GM21737 (cell line): ENCODE data around the gene PXDC1.

Source experiments
- ATAC-seq: cut with Tn5 transposase; IDR thresholded peaks from one replicate; pipeline ENCODE4 v1.9.1; 2021; ENCODE audit warnings: mild to moderate bottlenecking, moderate library complexity; ENCODE audit not compliant: unreplicated experiment

PXDC1 gene

GRCh38 chr6:3715285-3715684 lies 36.2 kb downstream of the PXDC1 start:
- ATAC-seq = no peak

GRCh38 chr6:3714768-3715167 lies 36.7 kb downstream of the PXDC1 start:
- no peak for ATAC-seq

GRCh38 chr6:3714111-3714510 lies 37.4 kb downstream of the PXDC1 start:
- no peak for ATAC-seq

- no peak for ATAC-seq
Measured at GRCh38 chr6:3712827-3713665, 38.5 kb downstream of the PXDC1 start.

- ATAC-seq = no peak
Measured at GRCh38 chr6:3711776-3712175, 39.7 kb downstream of the PXDC1 start.

- ATAC-seq = no peak
Measured at GRCh38 chr6:3710403-3710802, 41.1 kb downstream of the PXDC1 start.

- ATAC-seq = no peak
Measured at GRCh38 chr6:3708540-3708939, 43.0 kb downstream of the PXDC1 start.

GRCh38 chr6:3707751-3708412 lies 43.6 kb downstream of the PXDC1 start:
- no peak for ATAC-seq

- no peak for ATAC-seq
Measured at GRCh38 chr6:3707024-3707423, 44.5 kb downstream of the PXDC1 start.

- ATAC-seq = no peak
Measured at GRCh38 chr6:3706547-3706946, 45.0 kb downstream of the PXDC1 start.

- ATAC-seq = no peak
Measured at GRCh38 chr6:3701631-3702030, 49.9 kb downstream of the PXDC1 start.

GRCh38 chr6:3699231-3699630 lies 52.3 kb downstream of the PXDC1 start:
- no peak for ATAC-seq

GRCh38 chr6:3698021-3698420 lies 53.5 kb downstream of the PXDC1 start:
- no peak for ATAC-seq

- no peak for ATAC-seq
Measured at GRCh38 chr6:3697609-3698008, 53.9 kb downstream of the PXDC1 start.

GRCh38 chr6:3696525-3697088 lies 54.9 kb downstream of the PXDC1 start:
- ATAC-seq = no peak

- ATAC-seq = no peak
Measured at GRCh38 chr6:3695065-3695817, 56.3 kb downstream of the PXDC1 start.

- no peak for ATAC-seq
Measured at GRCh38 chr6:3693831-3694230, 57.7 kb downstream of the PXDC1 start.

GRCh38 chr6:3690506-3690905 lies 61.0 kb downstream of the PXDC1 start:
- no peak for ATAC-seq

- no peak for ATAC-seq
Measured at GRCh38 chr6:3687847-3688246, 63.7 kb downstream of the PXDC1 start.

- no peak for ATAC-seq
Measured at GRCh38 chr6:3683331-3683730, 68.2 kb downstream of the PXDC1 start.

- ATAC-seq = no peak
Measured at GRCh38 chr6:3678946-3679345, 72.6 kb downstream of the PXDC1 start.
